Stimulated activated naive CD8-positive, alpha-beta T cell treated with anti-CD3 and anti-CD28 coated beads, Interleukin-15, Interleukin-2, amounts not matched to agents 100 U/mL and 50 U/mL, for 24 hours (primary cell): Measurements from ENCODE around the gene RAD51B.
A peak's percentile ranks its signal among the peaks of the same experiment; 100 is the strongest.
"Not testable (repeated sequence)": the region's sequence is repeated elsewhere in the genome, so short reads cannot be mapped to it uniquely, and the experiment has no call there.

Experiments used
- ATAC-seq: fragments of 150-1000 bp; cut with Tn5 transposase; one replicate; pipeline ENCODE4 v1.10.0; 2021
- DNase-seq: peaks from one replicate; pipeline ENCODE4 v3.0.0; 2021

The RAD51B gene

DNA sequence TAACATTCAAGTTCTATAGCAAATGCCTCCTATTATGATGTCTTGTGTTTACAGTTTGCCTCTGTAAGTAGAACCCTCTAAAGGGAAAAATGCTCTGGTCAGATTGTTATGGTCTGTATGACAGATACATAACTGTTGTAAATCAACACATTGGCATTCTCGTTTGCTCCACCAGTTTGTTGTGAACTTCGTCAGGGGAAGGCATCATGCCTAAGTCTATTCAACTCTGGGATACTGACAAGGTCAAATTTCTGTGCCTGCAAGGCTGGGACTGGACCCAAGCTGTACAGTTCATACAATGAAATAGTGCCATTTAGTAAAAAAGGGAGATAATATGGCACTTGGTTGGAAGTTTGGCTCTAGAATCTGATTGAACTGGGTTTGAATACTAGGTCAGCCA, 392.3 kb downstream of the RAD51B start:
- ATAC-seq: no peak
- DNase-seq: no peak

DNA sequence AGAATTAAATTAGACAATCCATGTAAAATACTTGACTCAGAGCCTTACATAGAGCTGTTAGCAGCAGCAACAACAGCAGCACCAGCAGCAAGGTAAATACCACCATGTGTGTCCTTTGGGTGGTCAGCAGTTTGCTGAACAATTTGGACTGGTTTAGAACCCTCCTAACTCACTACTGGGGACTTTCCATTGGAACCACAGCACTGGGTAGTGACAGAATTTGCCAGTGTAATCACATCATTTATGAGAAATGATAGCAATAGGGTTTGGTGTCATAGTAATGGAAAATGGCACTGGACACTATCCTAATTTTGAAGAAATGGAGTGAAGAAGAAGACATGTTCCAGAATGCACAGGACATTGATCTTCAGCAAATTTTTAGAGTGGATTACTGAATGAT, 392.8 kb downstream of the RAD51B start:
- ATAC-seq (no peak), DNase-seq (no peak)

DNA sequence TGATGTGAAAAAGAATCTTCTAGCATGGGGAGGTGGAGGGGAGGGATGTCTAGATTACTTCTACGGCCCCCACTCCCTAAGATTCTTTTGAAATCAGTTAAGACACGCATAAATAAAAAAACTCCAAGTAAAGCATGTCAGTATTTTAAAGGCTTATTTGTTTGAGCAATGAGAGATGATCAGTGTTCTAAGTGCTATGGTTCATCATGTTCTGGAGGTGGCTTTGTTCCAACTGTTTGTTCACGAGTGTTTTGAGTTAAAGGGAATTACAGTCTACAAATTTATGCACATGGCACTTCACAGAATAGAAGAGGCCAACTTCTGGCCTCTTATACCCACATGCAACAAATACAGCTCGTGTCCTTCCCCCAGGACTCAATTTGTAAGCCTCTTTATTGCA, 394.9 kb downstream of the RAD51B start:
- ATAC-seq: no peak
- DNase-seq: no peak

DNA sequence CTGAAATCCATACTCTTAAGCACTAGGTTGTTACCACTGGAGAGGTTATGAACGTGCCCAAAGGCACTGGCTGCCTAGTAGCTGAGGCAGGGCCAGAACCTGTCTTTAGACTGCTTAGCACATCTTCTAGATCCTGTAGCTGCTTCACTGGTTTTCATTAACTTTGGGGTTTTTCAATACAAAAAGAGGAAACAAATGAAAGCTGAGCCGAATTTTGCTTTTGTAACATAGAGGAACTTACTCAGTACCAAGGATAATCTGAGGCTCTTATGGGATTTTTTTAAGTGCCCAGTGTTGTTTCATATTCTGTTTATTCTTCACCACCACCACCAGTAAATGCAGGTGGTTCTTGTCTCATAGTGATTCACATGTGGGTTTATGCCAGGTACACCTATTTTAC, 396.1 kb downstream of the RAD51B start:
- DNase-seq (no peak), ATAC-seq (no peak)

DNA sequence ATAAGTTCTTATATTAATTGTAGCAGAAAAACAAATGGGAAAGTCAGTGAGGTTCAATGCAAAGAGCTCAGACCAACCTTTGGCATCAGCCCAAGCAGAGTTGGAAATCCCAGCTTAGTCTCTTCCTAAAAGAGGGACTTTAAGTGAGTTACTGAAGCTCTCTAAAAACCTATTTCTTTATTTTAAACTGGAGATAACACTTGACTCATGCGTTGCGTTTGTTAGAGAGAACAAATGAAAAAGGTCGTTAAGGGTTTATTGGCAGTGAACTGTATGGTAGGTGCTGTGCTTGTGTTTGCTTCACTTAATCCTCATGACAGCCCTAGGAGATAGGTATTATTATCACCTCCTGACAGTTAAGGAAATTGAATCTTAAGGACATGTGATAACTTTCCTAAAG, 396.5 kb downstream of the RAD51B start:
- ATAC-seq (no peak), DNase-seq (no peak)

DNA sequence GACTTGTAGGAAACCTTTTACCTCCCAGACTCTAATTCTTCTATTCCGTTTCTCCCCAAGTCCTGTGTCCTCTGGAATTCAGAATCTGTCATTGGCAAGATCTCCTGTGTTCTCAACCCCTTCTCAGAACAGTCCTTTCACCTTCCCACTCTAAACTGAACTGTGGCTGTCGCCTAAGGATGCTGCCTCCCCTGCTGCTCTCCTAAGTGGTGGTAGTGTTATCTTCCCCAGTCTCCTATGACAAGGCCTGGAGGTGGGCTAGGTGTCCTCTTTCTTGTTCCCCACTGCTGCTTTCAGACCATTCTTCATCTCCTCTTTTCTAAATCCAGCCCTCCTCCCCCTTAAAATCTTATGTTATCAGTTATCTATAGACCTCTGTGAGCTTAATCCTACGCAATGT, 397.4 kb downstream of the RAD51B start:
- DNase-seq: no peak
- no peak for ATAC-seq

DNA sequence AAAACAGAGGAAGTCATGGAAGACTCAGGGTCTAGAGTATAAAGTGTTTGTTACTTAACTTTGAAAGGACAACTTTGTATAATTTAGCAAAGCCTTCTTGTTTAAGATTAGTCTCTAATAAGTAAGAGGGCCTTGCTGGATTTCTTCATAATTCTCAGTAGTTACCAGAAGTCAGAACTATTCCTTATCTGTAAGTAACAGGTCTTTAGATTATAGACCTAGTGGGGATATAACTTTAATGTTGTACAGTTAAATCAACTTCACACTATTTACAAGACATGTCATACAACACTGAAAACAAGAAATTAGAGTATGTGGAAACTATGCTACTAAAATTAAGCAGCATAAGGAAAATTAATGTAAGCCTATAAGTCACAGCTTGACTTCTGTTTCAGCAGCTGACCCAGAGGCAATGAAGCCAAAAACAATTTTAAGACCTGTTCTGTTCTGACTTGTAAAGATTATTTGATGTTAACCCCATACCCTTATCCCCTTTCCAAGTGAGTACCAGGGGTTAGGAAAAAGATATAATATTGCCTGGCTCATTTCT, 398.3 kb downstream of the RAD51B start:
- DNase-seq (no peak), ATAC-seq (no peak)

DNA sequence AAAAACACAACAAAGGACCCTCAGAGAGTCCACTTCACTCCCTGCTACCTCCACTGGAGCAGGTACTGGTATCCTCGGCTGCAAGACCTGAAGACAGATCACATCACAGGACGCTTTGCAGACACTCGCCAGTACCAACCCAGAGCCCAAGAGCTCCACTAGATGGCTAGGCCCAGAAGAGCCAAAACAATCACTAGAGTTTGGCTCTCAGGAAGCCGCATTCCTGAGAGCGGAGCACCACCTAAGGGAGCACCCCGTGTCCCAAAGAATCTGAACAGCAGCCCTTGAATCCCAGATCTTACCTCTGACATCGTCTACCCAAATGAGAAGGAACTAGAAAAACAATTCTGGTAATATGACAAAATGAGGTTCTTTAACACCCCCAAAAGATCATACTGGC, 399.8 kb downstream of the RAD51B start:
- no peak for ATAC-seq
- no peak for DNase-seq

DNA sequence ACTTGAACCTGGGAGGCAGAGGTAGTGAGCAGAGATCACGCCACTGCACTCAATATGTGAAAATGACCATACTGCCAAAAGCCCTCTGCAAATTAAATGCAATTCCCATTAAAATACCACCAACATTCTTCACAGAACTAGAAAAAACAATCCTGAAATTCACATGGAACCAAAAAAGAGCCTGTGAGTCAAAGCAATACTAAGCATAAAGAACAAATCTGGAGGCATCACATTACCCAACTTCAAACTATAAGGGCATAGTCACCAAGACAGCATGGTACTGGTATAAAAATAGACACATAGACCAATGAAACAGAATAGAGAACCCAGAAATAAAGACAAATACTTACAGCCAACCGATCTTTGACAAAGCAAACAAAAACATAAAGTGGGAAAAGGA, 401.5 kb downstream of the RAD51B start:
- not testable (repeated sequence) for ATAC-seq, DNase-seq

DNA sequence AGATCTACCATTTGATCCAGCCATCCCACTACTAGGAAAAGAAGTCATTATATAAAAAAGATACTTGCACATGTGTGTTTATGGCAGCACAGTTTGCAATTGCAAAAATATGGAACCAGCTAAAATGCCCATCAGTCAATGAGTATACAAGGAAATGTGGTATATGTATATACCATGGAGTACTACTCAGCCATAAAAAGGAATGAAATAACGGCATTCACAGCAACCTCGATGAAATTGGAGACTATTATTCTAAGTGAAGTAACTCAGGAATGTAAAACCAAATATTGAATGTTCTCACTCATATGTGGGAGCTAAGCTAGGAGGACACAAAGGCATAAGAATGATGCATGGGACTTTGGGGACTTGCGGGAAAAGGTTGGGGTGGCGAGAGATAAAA, 402.6 kb downstream of the RAD51B start:
- no peak for ATAC-seq
- no peak for DNase-seq

DNA sequence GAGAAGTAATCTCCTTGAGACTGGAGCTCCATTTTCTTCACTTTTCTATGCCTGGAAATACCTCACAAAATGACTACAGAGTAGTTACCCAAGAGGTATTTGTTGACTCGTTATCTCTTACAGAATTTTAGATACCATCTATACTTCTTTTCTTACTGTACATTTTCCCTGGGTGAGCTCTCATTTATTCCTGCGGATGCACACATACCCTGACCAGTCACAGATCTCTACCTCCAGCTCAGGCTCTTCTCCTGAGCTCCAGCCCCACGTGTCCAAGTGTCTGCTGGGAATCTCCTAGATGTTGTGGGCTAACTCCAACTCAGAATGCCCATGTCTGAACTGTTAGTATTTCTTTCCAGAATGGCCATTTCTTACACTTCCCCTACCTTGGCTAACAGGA, 403.1 kb downstream of the RAD51B start:
- no peak for ATAC-seq

DNA sequence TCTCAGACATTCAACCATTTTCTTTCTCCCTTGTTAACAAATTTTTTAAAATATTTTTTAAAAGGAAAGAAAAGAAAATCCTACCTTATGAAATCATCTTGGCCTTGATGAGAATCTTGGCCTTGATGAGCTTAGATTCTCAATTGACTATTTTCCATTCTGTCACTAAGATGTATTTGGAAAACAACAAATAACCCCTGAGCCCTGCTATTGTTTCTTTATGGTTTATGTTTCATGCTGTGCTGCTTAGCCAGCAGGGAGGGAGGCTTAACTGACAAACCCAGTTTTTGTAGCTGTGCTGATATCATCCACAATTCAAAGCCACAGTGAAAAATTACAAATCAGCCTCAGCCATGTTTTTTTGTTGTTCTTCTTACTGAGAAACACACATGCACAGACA, 404.1 kb downstream of the RAD51B start:
- DNase-seq: no peak
- ATAC-seq: no peak

More for the DNA sequence above, 403.1 kb downstream of the RAD51B start:
- no peak for DNase-seq

DNA sequence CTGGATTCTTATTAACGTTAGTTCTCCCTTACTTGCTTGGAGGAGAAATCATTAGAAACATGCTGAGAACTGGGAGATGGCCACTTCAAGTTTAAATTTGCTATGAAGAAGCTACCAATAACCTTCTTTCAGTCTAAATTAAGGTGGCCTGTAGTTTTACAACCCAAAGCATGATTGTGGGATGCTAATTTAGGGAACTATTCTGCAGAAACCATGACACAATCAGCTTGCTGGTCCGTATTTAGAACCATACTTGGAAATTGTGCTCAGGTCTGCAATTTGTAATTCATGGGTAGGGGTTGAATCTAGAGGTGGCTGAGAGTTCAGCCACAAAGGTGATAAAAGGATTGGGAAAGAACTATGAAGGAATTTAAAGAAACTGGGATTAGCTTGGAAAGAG, 405.7 kb downstream of the RAD51B start:
- ATAC-seq (no peak), DNase-seq (no peak)

DNA sequence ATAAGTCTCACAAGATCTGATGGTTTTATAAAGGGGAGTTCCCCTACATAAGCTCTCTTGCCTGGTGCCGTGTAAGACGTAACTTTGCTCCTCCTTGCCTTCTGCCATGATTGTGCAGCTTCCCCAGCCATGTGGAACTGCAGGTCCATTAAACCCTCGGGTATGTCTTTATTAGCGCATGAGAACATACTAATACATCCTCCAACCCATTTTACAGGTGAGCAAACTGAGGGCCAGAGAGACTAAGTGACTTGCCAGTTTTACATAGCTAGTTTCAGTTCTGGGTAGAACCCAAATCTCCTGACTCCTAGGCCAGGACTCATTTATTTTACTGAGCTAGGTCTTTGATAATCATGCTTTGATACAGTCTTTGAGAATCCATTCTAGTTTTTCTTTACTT, 406.9 kb downstream of the RAD51B start:
- ATAC-seq: no peak
- no peak for DNase-seq

DNA sequence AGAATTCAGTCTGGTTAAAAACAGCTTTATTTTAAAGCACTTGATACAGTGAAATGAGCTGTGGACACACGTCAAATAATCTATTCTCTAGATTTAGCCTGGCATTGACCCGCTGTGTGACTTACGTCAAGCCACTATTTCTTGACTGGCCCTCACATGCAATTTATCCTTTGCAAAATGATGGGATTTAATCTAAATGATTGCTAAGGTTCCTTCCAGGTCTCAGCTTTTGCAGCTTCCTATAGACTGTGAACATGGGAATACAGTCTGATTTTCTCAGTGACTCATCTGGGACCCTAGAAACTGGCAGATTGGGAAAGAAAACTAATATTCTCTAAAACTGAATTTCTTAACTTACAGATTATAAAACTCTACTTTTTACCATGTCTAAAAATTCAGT, 409.1 kb downstream of the RAD51B start:
- DNase-seq (no peak), ATAC-seq (no peak)

DNA sequence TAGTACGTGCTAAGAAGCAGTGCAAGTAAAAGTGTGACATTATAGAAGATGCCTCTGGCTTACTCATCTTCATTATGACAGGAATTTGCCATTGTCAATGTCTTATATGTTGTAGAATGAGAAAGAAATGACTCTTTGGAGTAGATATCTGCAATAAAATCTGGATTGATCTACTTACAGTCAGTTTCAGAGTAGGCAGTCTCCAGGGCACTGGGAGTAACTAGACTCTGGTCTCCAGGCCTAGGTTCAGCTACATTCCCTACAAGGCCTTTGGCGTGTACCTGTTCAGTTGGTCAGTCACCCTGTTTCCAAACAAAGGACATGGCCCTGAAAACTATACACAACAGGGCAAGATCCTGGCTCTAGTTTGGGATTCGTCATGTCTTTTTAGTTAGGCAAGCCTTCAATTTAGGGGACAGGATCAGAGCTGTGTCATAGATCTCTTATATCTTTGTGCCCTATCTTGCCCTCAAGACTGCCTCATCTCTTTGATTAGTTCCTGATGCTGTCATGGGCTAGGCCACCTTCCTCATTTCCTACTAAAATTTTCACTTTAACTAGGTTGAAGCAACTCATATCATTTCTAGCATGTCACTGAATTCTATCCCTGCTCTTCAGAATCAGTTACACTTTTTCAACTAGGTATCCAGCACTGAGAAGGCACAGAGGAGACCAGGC, 410.0 kb downstream of the RAD51B start:
- DNase-seq: no peak
- peak; percentile 53 for ATAC-seq

DNA sequence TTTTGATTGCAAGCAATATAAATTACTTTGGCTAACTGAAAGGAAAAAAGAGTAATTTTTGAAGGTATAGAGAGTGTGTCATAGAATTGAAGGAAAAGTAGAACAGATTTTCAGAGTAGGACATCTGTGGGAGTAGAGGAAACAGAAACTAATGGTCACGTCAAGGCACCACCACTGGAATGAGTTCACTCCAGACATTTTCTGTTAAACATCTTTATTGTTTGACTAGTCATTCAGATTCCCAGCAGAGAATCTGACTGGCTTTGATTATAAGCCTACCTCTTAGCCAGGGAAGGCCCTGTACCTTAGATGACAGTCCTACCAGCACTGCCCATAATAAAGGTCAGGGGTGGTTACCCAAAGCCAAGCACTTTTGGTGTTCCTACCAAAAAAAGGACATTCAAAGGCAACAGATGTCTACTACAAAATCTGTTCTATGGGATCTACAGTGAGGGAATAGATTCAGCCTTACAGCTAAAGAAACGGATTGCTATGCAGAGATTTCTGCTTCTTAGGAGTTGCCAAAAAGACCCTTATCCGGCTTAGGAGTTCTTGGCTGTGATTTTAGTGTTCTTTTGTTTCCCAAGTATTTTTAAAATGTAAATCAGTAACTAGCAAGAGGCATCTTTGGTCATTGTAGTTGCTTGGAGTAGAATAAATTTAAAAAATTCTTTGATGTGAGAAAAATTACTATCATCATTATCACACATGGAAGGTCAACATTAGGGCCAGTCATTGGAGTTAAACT, 410.8 kb downstream of the RAD51B start:
- no peak for DNase-seq
- no peak for ATAC-seq

DNA sequence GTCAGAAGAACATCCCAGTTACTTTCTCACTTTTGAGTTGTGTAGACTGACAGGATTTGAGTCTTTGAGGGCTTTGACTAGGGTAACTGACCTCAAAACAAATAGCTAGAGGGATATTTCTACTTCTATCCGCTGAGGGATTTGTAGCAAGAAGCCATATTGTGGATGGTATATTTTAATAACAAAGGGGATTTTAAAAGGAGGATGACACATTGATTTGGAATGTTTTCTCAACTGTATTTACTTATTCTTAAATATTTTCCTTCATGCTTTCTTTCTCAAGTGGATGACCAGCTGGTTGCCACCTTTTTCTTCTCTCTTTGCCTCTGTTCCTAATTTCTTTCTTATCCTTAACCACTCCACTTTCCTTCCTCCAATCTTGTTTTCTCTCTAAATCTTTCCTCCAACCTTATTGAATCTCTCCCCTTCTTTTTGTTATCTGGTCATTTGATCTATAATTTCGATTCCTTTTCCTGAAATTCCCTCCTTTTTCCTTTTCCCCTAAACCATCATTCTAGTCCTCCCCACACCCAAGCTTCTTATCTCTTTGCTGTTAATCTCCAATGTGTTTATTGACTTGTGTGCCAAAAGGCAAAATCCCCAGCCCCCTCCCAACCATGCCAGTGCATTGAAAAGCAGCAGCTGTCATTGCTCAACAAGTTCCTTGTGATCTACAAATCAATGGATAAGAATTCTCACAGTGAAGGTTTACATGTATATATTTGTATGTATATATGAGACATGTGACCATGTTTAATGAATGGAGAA, 411.6 kb downstream of the RAD51B start:
- DNase-seq: no peak
- ATAC-seq: no peak

DNA sequence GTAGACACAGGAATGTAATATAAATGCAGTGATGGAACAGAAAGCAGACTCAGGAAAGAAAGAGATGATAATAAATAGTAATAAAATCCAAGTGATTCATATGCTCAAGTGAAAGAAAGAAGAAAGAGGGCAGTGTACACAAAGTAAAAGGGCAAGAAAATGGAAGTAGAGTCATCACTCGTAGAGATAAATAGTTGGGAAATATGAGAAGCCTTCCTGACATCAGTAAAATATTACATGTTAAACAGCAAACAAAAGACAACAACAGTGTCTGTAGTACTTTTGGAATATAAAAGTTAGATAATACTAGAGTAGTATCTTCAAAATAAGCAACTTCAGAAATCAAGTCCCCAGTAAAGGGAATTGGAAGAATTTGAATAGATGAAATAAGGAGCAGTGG, 412.3 kb downstream of the RAD51B start:
- DNase-seq: no peak
- no peak for ATAC-seq

DNA sequence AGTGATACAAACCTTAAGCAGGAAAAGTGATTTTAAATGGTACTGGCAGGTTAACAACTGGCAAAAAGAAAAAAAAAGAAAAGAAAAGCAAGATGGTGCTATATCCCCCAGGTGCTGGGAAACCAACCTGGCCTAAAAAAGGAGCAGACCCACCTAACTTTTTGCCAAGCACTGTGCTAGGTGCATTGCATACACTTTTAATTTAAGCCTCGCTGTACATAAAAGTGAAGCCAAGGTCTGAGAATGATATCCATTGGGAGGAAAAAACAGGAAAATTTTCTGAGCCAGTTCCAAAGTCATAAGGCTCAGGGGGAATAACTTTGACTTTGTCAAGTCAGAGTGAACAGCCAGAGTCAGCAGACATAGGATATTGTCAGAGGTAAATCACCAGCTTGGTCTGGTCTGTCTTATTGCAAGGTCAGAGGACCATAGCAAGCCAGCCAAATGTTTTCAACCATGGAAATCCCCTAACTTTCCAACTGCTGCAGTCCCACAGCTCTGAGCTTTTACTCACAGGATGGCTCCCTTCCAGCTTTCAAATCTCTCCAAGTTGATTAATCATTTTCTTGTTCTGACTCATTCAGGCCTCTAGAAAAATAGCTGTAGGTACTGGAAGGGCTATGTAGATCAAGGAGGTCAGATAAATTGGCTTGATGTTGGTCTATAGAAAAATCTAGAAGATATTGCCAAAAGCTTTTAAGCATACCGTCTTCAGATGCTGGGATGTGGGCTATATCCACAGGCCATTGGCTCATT, 412.9 kb downstream of the RAD51B start:
- DNase-seq (peak; percentile 41), ATAC-seq (peak; percentile 94)

DNA sequence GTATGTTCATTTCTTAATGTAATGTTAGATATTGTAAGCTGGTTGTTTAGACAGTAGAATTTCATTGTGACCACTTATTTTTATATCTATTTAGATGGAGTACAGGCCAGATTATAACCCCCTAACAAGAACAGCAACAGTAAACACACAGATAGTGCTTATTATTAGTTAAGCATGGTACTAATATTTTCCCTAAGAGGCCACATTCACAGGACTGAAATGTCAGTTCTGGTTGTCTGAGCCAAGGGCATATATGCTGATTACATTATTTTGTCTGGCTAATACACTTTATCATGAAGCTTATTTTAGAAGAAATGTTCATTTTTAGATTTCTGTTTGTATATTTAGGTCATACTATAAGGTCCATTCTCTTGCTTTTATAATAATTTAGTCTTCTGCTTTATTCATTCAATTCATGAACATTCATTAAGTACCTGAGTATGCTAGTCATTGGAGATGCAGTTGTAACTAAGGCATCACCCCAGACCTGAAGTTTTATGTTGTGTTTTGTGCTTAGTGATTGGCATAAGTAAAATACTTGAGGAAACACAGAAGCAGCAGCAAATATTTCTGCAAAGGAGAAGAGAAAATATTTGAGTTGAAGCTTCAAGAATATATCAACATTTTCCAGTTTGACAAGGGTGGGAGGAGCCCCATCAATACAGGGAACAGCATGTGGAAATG, 413.7 kb downstream of the RAD51B start:
- no peak for ATAC-seq
- DNase-seq: no peak
